T-helper 1 cell treated with Interleukin-12 subunit alpha and Interleukin-12 subunit beta and Interleukin-4 antibody, amounts not matched to agents 30 μg/mL and 1 μg/mL, for 36 hours (primary cell): ENCODE measurements around the gene HLA-DRB5.
A peak's percentile ranks its signal among the peaks of the same experiment; 100 is the strongest.
"Not testable (repeated sequence)": the region's sequence is repeated elsewhere in the genome, so short reads cannot be mapped to it uniquely, and the experiment has no call there.

Experiments
- H3K27ac Mint-ChIP-seq: one replicate; pipeline ENCODE4 v1.8.0; 2021; ENCODE audit warnings: mild to moderate bottlenecking, mixed read lengths
- H3K27me3 Mint-ChIP-seq: one replicate; pipeline ENCODE4 v1.8.0; 2021; ENCODE audit warnings: low read depth, mixed read lengths
- H3K36me3 Mint-ChIP-seq: one replicate; pipeline ENCODE4 v1.8.0; 2021; ENCODE audit warnings: low read depth, mixed read lengths
- H3K4me1 Mint-ChIP-seq: one replicate; pipeline ENCODE4 v1.8.0; 2021; ENCODE audit warnings: low read depth, mixed read lengths
- H3K4me3 Mint-ChIP-seq: one replicate; pipeline ENCODE4 v1.8.0; 2021; ENCODE audit warnings: mild to moderate bottlenecking, moderate library complexity, mixed read lengths
- H3K9me3 Mint-ChIP-seq: one replicate; pipeline ENCODE4 v1.8.0; 2021; ENCODE audit warnings: mixed read lengths

Gene HLA-DRB5

GRCh38 chr6:32539839-32540238 lies 9.8 kb upstream of the HLA-DRB5 start:
- Mint-ChIP-seq H3K27me3 (peaks cover 42% of the 10 kb centered on the region), H3K4me3 (no peak overlapping the region), H3K36me3 (no peaks in the 10 kb centered on the region), H3K27ac (no peak overlapping the region), H3K4me1 (no peaks in the 10 kb centered on the region), H3K9me3 (peaks cover 8% of the 10 kb centered on the region)

- H3K36me3 Mint-ChIP-seq, H3K4me1 Mint-ChIP-seq, H3K9me3 Mint-ChIP-seq: not testable (repeated sequence)
- peak overlapping the region; percentile 82 for H3K27ac Mint-ChIP-seq
- H3K27me3 Mint-ChIP-seq: peaks cover 33% of the 10 kb centered on the region
- peak overlapping the region; percentile 73 for H3K4me3 Mint-ChIP-seq
Measured at GRCh38 chr6:32530431-32530793, 325 bp upstream of the HLA-DRB5 start.

- Mint-ChIP-seq H3K27ac (no peak overlapping the region), H3K4me3 (no peak overlapping the region), H3K27me3 (peaks cover 17% of the 10 kb centered on the region), H3K4me1 (peaks cover 2% of the 10 kb centered on the region), H3K9me3 (no peaks in the 10 kb centered on the region), H3K36me3 (peaks cover 4% of the 10 kb centered on the region)
Measured at GRCh38 chr6:32522302-32523047, 7.6 kb downstream of the HLA-DRB5 start.

GRCh38 chr6:32519910-32520258 lies 10.2 kb downstream of the HLA-DRB5 start:
- H3K9me3 Mint-ChIP-seq: no peaks in the 10 kb centered on the region
- H3K27ac Mint-ChIP-seq: no peak overlapping the region
- H3K4me3 Mint-ChIP-seq: no peak overlapping the region
- peaks cover 2% of the 10 kb centered on the region for H3K4me1 Mint-ChIP-seq
- peaks cover 4% of the 10 kb centered on the region for H3K36me3 Mint-ChIP-seq
- peaks cover 15% of the 10 kb centered on the region for H3K27me3 Mint-ChIP-seq

GRCh38 chr6:32519118-32519909 lies 10.8 kb downstream of the HLA-DRB5 start:
- H3K4me3 Mint-ChIP-seq: no peak overlapping the region
- peaks cover 13% of the 10 kb centered on the region for H3K27me3 Mint-ChIP-seq
- H3K4me1 Mint-ChIP-seq: peaks cover 2% of the 10 kb centered on the region
- H3K27ac Mint-ChIP-seq: no peak overlapping the region
- no peaks in the 10 kb centered on the region for H3K9me3 Mint-ChIP-seq
- peaks cover 3% of the 10 kb centered on the region for H3K36me3 Mint-ChIP-seq

- H3K4me1 Mint-ChIP-seq: peaks cover 2% of the 10 kb centered on the region
- H3K36me3 Mint-ChIP-seq: no peaks in the 10 kb centered on the region
- peaks cover 18% of the 10 kb centered on the region for H3K27me3 Mint-ChIP-seq
- no peaks in the 10 kb centered on the region for H3K9me3 Mint-ChIP-seq
- H3K4me3 Mint-ChIP-seq: no peak overlapping the region
- no peak overlapping the region for H3K27ac Mint-ChIP-seq
Measured at GRCh38 chr6:32517654-32518445, 12.2 kb downstream of the HLA-DRB5 start.

- H3K36me3 Mint-ChIP-seq: no peaks in the 10 kb centered on the region
- peaks cover 30% of the 10 kb centered on the region for H3K27me3 Mint-ChIP-seq
- H3K9me3 Mint-ChIP-seq: no peaks in the 10 kb centered on the region
- H3K4me1 Mint-ChIP-seq: peaks cover 3% of the 10 kb centered on the region
- H3K27ac Mint-ChIP-seq: no peak overlapping the region
- no peak overlapping the region for H3K4me3 Mint-ChIP-seq
Measured at GRCh38 chr6:32501016-32501415, 29.1 kb downstream of the HLA-DRB5 start.

GRCh38 chr6:32492351-32492750 lies 37.7 kb downstream of the HLA-DRB5 start:
- Mint-ChIP-seq H3K27ac (no peak overlapping the region), H3K4me1 (no peaks in the 10 kb centered on the region), H3K9me3 (peaks cover 3% of the 10 kb centered on the region), H3K27me3 (peaks cover 29% of the 10 kb centered on the region), H3K4me3 (no peak overlapping the region), H3K36me3 (no peaks in the 10 kb centered on the region)

- H3K27ac Mint-ChIP-seq: no peak overlapping the region
- no peak overlapping the region for H3K4me3 Mint-ChIP-seq
- H3K4me1 Mint-ChIP-seq: no peaks in the 10 kb centered on the region
- H3K27me3 Mint-ChIP-seq: peaks cover 29% of the 10 kb centered on the region
- no peaks in the 10 kb centered on the region for H3K36me3 Mint-ChIP-seq
- H3K9me3 Mint-ChIP-seq: peaks cover 3% of the 10 kb centered on the region
Measured at GRCh38 chr6:32491700-32492099, 38.4 kb downstream of the HLA-DRB5 start.

GRCh38 chr6:32488083-32488482 lies 42.0 kb downstream of the HLA-DRB5 start:
- Mint-ChIP-seq H3K9me3 (peaks cover 3% of the 10 kb centered on the region), H3K36me3 (no peaks in the 10 kb centered on the region), H3K4me3 (no peak overlapping the region), H3K4me1 (no peaks in the 10 kb centered on the region), H3K27ac (no peak overlapping the region), H3K27me3 (peaks cover 33% of the 10 kb centered on the region)

GRCh38 chr6:32484614-32484998 lies 45.5 kb downstream of the HLA-DRB5 start:
- no peak overlapping the region for H3K27ac Mint-ChIP-seq
- no peaks in the 10 kb centered on the region for H3K9me3 Mint-ChIP-seq
- H3K4me1 Mint-ChIP-seq: no peaks in the 10 kb centered on the region
- no peak overlapping the region for H3K4me3 Mint-ChIP-seq
- H3K27me3 Mint-ChIP-seq: peaks cover 43% of the 10 kb centered on the region
- no peaks in the 10 kb centered on the region for H3K36me3 Mint-ChIP-seq

- no peaks in the 10 kb centered on the region for H3K9me3 Mint-ChIP-seq
- no peak overlapping the region for H3K27ac Mint-ChIP-seq
- H3K27me3 Mint-ChIP-seq: peaks cover 48% of the 10 kb centered on the region
- no peaks in the 10 kb centered on the region for H3K36me3 Mint-ChIP-seq
- H3K4me1 Mint-ChIP-seq: no peaks in the 10 kb centered on the region
- H3K4me3 Mint-ChIP-seq: no peak overlapping the region
Measured at GRCh38 chr6:32483968-32484613, 46.0 kb downstream of the HLA-DRB5 start.

- Mint-ChIP-seq H3K27me3 (peaks cover 21% of the 10 kb centered on the region), H3K4me3 (no peak overlapping the region), H3K4me1 (peaks cover 2% of the 10 kb centered on the region), H3K9me3 (no peaks in the 10 kb centered on the region), H3K36me3 (no peaks in the 10 kb centered on the region), H3K27ac (no peak overlapping the region)
Measured at GRCh38 chr6:32475392-32476206, 54.5 kb downstream of the HLA-DRB5 start.
